Activated naive CD8-positive, alpha-beta T cell treated with anti-CD3 and anti-CD28 coated beads, Interleukin-2, amount 10 ng/mL, durations not matched to agents 7 days and 5 days (primary cell): Measurements from ENCODE around the gene FHIT. TPM values are rescaled to one million over a fixed set of nuclear protein-coding genes. Genes with fewer than 3 reads are reported as not detected.
A peak's percentile ranks its signal among the peaks of the same experiment; 100 is the strongest.

Source experiments
- ATAC-seq: fragments of 150-1000 bp; cut with Tn5 transposase; one replicate; pipeline ENCODE4 v1.10.0; 2021; ENCODE audit warnings: low read depth, moderate library complexity
- POLR2A ChIA-PET: fragments of 350-600 bp; sonication (Branson Sonifier 250); formaldehyde crosslinking; loops from one replicate; lab custom pipeline; 2021; ENCODE audit warnings: antibody characterized with exemption; lab: Charles Lee
- DNase-seq: peaks from one replicate; pipeline ENCODE4 v3.0.0; 2021
- H3K27ac Mint-ChIP-seq: one replicate; pipeline ENCODE4 v1.8.0; 2022; ENCODE audit warnings: mild to moderate bottlenecking, mixed read lengths
- H3K27me3 Mint-ChIP-seq: one replicate; pipeline ENCODE4 v1.8.0; 2022; ENCODE audit warnings: mild to moderate bottlenecking, moderate library complexity, mixed read lengths
- H3K36me3 Mint-ChIP-seq: one replicate; pipeline ENCODE4 v1.8.0; 2021; ENCODE audit warnings: mild to moderate bottlenecking, mixed read lengths
- H3K4me1 Mint-ChIP-seq: one replicate; pipeline ENCODE4 v1.8.0; 2021; ENCODE audit warnings: mixed read lengths
- H3K4me3 Mint-ChIP-seq: one replicate; pipeline ENCODE4 v1.8.0; 2022; ENCODE audit warnings: mild to moderate bottlenecking, moderate library complexity, mixed read lengths
- H3K9me3 Mint-ChIP-seq: one replicate; pipeline ENCODE4 v1.8.0; 2021; ENCODE audit warnings: mixed read lengths
- total RNA-seq, 2 experiments: library from RNA; stranded (reverse); gene quantifications; one replicate each; pipeline ENCODE4 v1.2.3, GENCODE V29; 2021

The FHIT gene
- total RNA-seq, 2 experiments from 2014 or later: 3.7 to 5.8 TPM

DNA sequence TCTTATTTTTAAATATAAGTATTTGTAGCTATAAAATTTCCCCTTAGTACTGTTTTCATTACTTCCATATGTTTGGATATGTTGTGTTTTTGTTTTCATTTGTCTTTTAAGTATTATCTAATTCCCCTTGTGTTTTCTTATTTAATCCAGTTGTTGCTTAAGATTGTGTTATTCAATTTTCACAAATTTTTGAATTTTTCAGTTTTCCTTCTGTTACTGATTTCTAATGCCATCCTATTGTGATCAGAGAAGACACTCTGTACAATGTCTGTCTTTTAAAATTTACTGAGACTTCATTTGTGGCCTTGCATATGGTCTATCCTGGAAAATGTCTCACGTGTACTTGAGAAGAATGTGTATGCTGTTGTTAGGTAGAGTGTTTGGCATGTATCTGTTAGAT is 1405.9 kb downstream of the FHIT start:
- peaks cover 3% of the 10 kb centered on the region for H3K4me1 Mint-ChIP-seq
- ATAC-seq (no peak), DNase-seq (no peak)
- no peak overlapping the region for H3K27ac Mint-ChIP-seq
- POLR2A ChIA-PET: no interaction called here
- no peak overlapping the region for H3K4me3 Mint-ChIP-seq
- no peaks in the 10 kb centered on the region for H3K27me3 Mint-ChIP-seq
- H3K9me3 Mint-ChIP-seq: peaks cover 12% of the 10 kb centered on the region
- peaks cover 5% of the 10 kb centered on the region for H3K36me3 Mint-ChIP-seq

DNA sequence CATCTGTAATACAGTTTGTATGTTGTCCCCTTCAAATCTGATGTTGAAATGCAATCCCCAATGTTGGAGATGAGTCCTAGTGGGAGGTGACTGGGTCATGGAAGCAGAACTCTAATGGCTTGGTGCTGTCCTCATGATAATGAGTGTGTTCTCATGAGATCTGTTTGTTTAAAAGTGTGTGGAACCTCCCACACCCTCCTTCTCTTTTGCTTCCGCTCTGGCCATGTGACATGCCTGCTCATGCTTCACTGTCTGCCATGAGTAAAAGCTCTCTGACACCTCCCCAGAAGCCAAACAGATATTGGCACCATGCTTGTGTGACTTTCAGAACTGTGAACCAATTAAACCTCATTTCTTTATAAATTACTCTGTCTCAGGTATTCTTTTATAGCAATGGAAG is 1407.4 kb downstream of the FHIT start:
- no peak overlapping the region for H3K27ac Mint-ChIP-seq
- H3K4me3 Mint-ChIP-seq: no peak overlapping the region
- H3K27me3 Mint-ChIP-seq: no peaks in the 10 kb centered on the region
- peaks cover 14% of the 10 kb centered on the region for H3K4me1 Mint-ChIP-seq
- POLR2A ChIA-PET: no interaction called here
- ATAC-seq: no peak
- peaks cover 7% of the 10 kb centered on the region for H3K36me3 Mint-ChIP-seq
- no peak for DNase-seq
- H3K9me3 Mint-ChIP-seq: peaks cover 10% of the 10 kb centered on the region

DNA sequence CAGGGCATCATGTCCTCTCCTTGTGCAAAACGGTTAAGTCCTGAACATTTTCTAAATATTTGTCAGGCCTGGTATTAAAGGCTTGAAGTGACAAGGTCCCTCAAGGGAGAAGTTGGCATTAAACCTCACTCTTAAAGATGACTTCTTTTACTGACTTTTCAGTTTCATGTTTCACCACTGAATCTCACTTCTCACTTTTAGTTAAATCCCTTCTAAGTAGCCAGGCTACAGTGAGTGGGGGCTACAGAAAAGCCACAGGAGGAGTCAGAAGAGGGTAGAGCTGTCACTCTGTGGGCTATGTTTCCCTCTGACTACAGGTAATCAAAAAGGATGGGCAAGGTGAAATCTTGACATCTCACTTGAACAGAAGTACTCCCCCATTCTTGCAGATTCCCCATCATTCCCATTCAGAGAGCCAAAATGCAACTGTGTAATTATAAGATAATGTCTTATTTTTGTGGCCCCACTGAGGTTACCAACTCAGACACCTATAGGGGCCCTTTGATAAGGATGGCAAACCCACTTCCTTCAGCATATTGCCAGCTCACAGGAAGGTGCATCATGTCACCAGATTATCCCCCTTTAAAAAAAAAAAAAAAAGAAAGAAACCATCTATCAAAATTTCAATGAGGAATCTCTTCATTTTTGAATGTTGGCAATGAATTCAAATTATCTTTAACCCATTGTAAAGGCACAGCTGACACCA is 1411.3 kb downstream of the FHIT start:
- Mint-ChIP-seq H3K27ac (peak overlapping the region; percentile 3), H3K4me3 (peak overlapping the region; percentile 15)
- no peak for DNase-seq

GRCh38 chr3:59839283-59839682 is 1412.0 kb downstream of the FHIT start:
- DNase-seq: no peak
- peaks cover 14% of the 10 kb centered on the region for H3K4me1 Mint-ChIP-seq
- peaks cover 4% of the 10 kb centered on the region for H3K9me3 Mint-ChIP-seq
- H3K27me3 Mint-ChIP-seq: no peaks in the 10 kb centered on the region
- H3K36me3 Mint-ChIP-seq: peaks cover 3% of the 10 kb centered on the region
- POLR2A ChIA-PET: no interaction called here
- ATAC-seq: no peak
- H3K27ac Mint-ChIP-seq: peak overlapping the region; percentile 3
- H3K4me3 Mint-ChIP-seq: no peak overlapping the region

More for the DNA sequence above, 1411.3 kb downstream of the FHIT start:
- peak; percentile 63 for ATAC-seq
- Mint-ChIP-seq H3K9me3 (peaks cover 5% of the 10 kb centered on the region), H3K36me3 (peaks cover 3% of the 10 kb centered on the region), H3K4me1 (peaks cover 14% of the 10 kb centered on the region), H3K27me3 (no peaks in the 10 kb centered on the region)
- POLR2A ChIA-PET: interaction anchor here (1.1 kb wide), 1 partner anchor 67 kb away, joined by 5 read pairs; no protein-coding TSS in a partner anchor

- DNase-seq (no peak), ATAC-seq (no peak)
- Mint-ChIP-seq H3K36me3 (peaks cover 6% of the 10 kb centered on the region), H3K27me3 (no peaks in the 10 kb centered on the region), H3K4me3 (no peak overlapping the region), H3K9me3 (peaks cover 3% of the 10 kb centered on the region), H3K27ac (no peak overlapping the region), H3K4me1 (peaks cover 14% of the 10 kb centered on the region)
- POLR2A ChIA-PET: interaction anchor here (1.1 kb wide), 1 partner anchor 10 kb away, joined by 4 read pairs; no protein-coding TSS in a partner anchor
These were observed 1414.7 kb downstream of the FHIT start for GRCh38 chr3:59836531-59836930.

- ATAC-seq (no peak), DNase-seq (no peak)
- Mint-ChIP-seq H3K4me3 (no peak overlapping the region), H3K36me3 (peaks cover 2% of the 10 kb centered on the region), H3K27me3 (no peaks in the 10 kb centered on the region), H3K9me3 (peaks cover 5% of the 10 kb centered on the region), H3K27ac (no peak overlapping the region), H3K4me1 (no peaks in the 10 kb centered on the region)
- POLR2A ChIA-PET: no interaction called here
These were observed 1418.5 kb downstream of the FHIT start for GRCh38 chr3:59832702-59833101.

- POLR2A ChIA-PET: no interaction called here
- Mint-ChIP-seq H3K27ac (no peak overlapping the region), H3K4me1 (no peaks in the 10 kb centered on the region), H3K4me3 (no peak overlapping the region), H3K36me3 (peaks cover 2% of the 10 kb centered on the region), H3K9me3 (peaks cover 5% of the 10 kb centered on the region), H3K27me3 (no peaks in the 10 kb centered on the region)
- DNase-seq: no peak
- ATAC-seq: no peak
These were observed 1419.0 kb downstream of the FHIT start for GRCh38 chr3:59832241-59832640.

DNA sequence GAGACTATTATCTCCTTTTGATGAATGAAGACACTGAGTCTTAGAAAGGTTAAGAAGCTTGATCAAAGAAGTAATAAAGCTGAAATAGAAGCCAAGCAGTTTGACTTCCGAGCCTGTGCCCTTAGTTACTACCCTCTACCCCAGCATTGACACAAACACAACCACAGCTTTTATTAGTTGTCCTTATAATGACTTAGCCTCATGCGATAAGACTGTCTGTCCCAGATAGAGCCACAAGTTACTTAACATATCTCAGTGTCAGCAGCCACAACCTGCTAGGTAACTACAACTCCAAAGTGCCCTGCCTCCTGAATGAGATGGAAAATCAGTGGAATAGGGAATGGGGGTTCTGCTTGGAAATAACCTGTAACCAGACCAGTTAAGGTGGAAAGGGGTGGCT is 1419.9 kb downstream of the FHIT start:
- no peak overlapping the region for H3K27ac Mint-ChIP-seq
- H3K9me3 Mint-ChIP-seq: peaks cover 5% of the 10 kb centered on the region
- no peaks in the 10 kb centered on the region for H3K4me1 Mint-ChIP-seq
- H3K4me3 Mint-ChIP-seq: no peak overlapping the region
- POLR2A ChIA-PET: no interaction called here
- H3K27me3 Mint-ChIP-seq: no peaks in the 10 kb centered on the region
- ATAC-seq (no peak), DNase-seq (no peak)
- peaks cover 2% of the 10 kb centered on the region for H3K36me3 Mint-ChIP-seq

DNA sequence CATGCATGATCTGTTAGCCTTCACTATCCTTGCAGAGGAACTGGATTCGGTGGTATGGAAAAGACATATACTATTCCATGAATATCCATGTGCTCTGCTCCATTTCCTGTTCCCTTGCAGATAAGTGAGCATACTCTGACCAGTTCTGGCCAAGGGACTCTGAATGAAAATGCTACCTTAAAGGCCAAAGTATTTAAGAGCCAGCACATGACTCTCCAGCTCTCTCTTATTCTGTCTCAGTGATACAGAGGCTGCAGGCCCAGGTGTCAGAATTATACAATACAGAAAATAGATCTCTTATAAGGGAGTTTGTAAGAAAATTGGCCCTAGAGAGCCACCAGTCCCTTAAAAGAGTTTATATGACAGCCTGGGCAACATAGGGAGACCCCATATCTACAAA is 1421.7 kb downstream of the FHIT start:
- peaks cover 2% of the 10 kb centered on the region for H3K36me3 Mint-ChIP-seq
- DNase-seq: no peak
- H3K27ac Mint-ChIP-seq: no peak overlapping the region
- H3K4me3 Mint-ChIP-seq: no peak overlapping the region
- H3K9me3 Mint-ChIP-seq: peaks cover 5% of the 10 kb centered on the region
- no peaks in the 10 kb centered on the region for H3K4me1 Mint-ChIP-seq
- ATAC-seq: no peak
- POLR2A ChIA-PET: no interaction called here
- H3K27me3 Mint-ChIP-seq: no peaks in the 10 kb centered on the region

DNA sequence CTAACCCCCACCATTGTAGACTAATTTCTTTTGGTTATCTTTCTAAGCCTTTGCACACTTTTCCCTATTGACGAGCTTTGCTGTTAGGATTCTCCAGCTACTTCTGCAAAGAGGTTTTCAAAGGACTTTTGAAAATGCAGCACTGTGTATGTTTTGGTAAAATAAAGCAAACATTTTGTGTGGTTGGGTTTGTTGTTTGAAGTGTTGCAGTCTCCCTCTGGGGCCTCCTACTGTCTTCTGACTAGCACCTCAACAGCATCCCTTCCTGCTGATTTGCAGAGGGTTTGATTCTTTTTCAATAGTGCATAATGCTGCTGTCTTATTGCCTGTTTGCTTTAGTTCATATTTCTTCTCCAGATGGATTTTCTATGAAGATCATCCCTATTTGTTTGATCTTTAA is 1426.4 kb downstream of the FHIT start:
- H3K4me1 Mint-ChIP-seq: peaks cover 1% of the 10 kb centered on the region
- H3K27me3 Mint-ChIP-seq: no peaks in the 10 kb centered on the region
- no peak overlapping the region for H3K4me3 Mint-ChIP-seq
- ATAC-seq: no peak
- H3K36me3 Mint-ChIP-seq: peaks cover 2% of the 10 kb centered on the region
- no peak for DNase-seq
- no peak overlapping the region for H3K27ac Mint-ChIP-seq
- H3K9me3 Mint-ChIP-seq: peaks cover 10% of the 10 kb centered on the region
- POLR2A ChIA-PET: no interaction called here

GRCh38 chr3:59821274-59821673 is 1430.0 kb downstream of the FHIT start:
- POLR2A ChIA-PET: no interaction called here
- peaks cover 5% of the 10 kb centered on the region for H3K36me3 Mint-ChIP-seq
- no peak for ATAC-seq

GRCh38 chr3:59820352-59820934 is 1430.8 kb downstream of the FHIT start:
- Mint-ChIP-seq H3K27me3 (no peaks in the 10 kb centered on the region), H3K36me3 (peaks cover 5% of the 10 kb centered on the region), H3K4me3 (no peak overlapping the region), H3K27ac (no peak overlapping the region), H3K9me3 (peaks cover 10% of the 10 kb centered on the region), H3K4me1 (peaks cover 1% of the 10 kb centered on the region)
- POLR2A ChIA-PET: no interaction called here
- ATAC-seq (no peak), DNase-seq (no peak)

More at GRCh38 chr3:59821274-59821673, 1430.0 kb downstream of the FHIT start:
- H3K27me3 Mint-ChIP-seq: no peaks in the 10 kb centered on the region
- DNase-seq: no peak
- H3K4me1 Mint-ChIP-seq: peaks cover 1% of the 10 kb centered on the region
- H3K27ac Mint-ChIP-seq: no peak overlapping the region
- H3K9me3 Mint-ChIP-seq: peaks cover 10% of the 10 kb centered on the region
- H3K4me3 Mint-ChIP-seq: no peak overlapping the region

GRCh38 chr3:59818919-59819300 is 1432.3 kb downstream of the FHIT start:
- H3K27ac Mint-ChIP-seq: no peak overlapping the region
- no peak for ATAC-seq

More at GRCh38 chr3:59818919-59819300, 1432.3 kb downstream of the FHIT start:
- no peak overlapping the region for H3K4me3 Mint-ChIP-seq
- H3K9me3 Mint-ChIP-seq: peaks cover 10% of the 10 kb centered on the region
- H3K4me1 Mint-ChIP-seq: peaks cover 1% of the 10 kb centered on the region
- H3K36me3 Mint-ChIP-seq: peaks cover 7% of the 10 kb centered on the region
- no peaks in the 10 kb centered on the region for H3K27me3 Mint-ChIP-seq
- POLR2A ChIA-PET: no interaction called here
- DNase-seq: no peak
